Measurements from ENCODE around the gene CDH4. TPM values are rescaled to one million over a fixed set of nuclear protein-coding genes. Genes with fewer than 3 reads are reported as not detected.

Gene CDH4
- total RNA-seq, 6 donors from 2014 or later = 0.20 to 1.0 (median 0.40) TPM; not detected in 1

DNA sequence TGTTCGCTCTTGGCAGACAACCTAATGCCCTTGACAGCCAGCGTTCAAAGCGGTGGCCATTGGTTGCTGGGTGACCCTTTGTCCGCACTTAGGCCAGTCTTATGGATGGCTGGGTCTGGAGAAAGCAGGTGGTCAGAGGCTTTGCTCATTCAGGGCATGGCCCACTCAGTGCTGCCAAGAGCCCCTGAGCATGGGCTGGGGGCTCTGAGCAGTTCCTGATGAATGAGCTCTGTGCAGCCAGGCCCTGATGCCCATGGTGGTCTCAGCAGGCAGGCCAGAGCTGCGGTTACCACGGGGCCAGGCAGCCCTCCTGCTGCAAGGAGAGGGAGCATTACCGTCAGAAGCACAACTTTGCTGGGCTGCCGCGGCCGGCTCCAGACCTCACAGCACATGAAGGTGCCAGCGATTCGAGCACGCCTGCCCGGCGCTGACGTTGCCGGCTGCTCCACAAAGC lies 36.3 kb downstream of the CDH4 start:
- no peak overlapping the region for H3K27ac ChIP-seq
- no peaks in the 10 kb centered on the region for H3K27me3 ChIP-seq
- H3K9me3 ChIP-seq = no peaks in the 10 kb centered on the region
- ATAC-seq (ENCODE audit: low FRiP score in 2 of 2) = no peak
- TF ChIP-seq POLR2A (IDR thresholded peaks at IDR 0.05) (no peak), POLR2AphosphoS5 (IDR thresholded peaks at IDR 0.05) (no peak)
- no peaks in the 10 kb centered on the region for H3K4me1 ChIP-seq
- WGBS, 2 donors = 85 to 98% methylated on average over 14 of the region's 17 CpGs
- no peak overlapping the region for H3K4me3 ChIP-seq
- no peaks in the 10 kb centered on the region for H3K36me3 ChIP-seq
- peak in 1 of 2 donors; percentile 70 for DNase-seq

DNA sequence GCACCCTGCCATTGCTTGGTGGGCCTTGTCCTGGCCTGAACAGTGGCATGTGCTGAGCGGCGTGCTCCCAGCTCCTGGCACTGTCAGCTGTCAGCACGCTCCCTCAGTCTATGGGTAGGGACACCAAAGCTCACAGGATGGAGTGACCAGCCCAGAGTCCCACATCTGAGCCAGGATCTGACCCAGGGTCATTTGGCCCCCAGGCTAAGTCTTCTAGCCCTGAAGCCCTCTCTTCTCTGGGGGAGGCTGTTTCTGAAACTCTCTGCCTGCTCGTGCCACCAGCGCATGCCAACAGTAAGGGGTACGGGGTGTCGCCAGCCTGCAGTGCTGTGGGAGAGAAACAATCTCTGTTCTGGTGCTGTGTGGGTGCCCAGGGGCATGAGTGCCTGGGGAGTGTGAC lies 37.1 kb downstream of the CDH4 start:
- no peaks in the 10 kb centered on the region for H3K9me3 ChIP-seq
- no peaks in the 10 kb centered on the region for H3K4me1 ChIP-seq
- 92 to 94% methylated on average over 3 to 7 of the region's 7 CpGs for WGBS, 2 donors
- H3K4me3 ChIP-seq = no peak overlapping the region
- no peaks in the 10 kb centered on the region for H3K36me3 ChIP-seq
- TF ChIP-seq EP300 (IDR thresholded peaks at IDR 0.05) = no peak
- TF ChIP-seq POLR2AphosphoS5 (IDR thresholded peaks at IDR 0.05) = no peak
- DNase-seq = no peak
- no peak for ATAC-seq (ENCODE audit: low FRiP score in 2 of 2)
- H3K27me3 ChIP-seq = no peaks in the 10 kb centered on the region
- no peak overlapping the region for H3K27ac ChIP-seq

GRCh38 chr20:61290721-61291120 lies 38.7 kb downstream of the CDH4 start:
- WGBS, 2 donors = 61 to 69% methylated on average over 4 of the region's 4 CpGs
- Histone ChIP-seq H3K4me1 (no peaks in the 10 kb centered on the region), H3K4me3 (no peak overlapping the region), H3K36me3 (no peaks in the 10 kb centered on the region), H3K27me3 (no peaks in the 10 kb centered on the region), H3K9me3 (no peaks in the 10 kb centered on the region), H3K27ac (no peak overlapping the region)
- TF ChIP-seq, protein P1, sequence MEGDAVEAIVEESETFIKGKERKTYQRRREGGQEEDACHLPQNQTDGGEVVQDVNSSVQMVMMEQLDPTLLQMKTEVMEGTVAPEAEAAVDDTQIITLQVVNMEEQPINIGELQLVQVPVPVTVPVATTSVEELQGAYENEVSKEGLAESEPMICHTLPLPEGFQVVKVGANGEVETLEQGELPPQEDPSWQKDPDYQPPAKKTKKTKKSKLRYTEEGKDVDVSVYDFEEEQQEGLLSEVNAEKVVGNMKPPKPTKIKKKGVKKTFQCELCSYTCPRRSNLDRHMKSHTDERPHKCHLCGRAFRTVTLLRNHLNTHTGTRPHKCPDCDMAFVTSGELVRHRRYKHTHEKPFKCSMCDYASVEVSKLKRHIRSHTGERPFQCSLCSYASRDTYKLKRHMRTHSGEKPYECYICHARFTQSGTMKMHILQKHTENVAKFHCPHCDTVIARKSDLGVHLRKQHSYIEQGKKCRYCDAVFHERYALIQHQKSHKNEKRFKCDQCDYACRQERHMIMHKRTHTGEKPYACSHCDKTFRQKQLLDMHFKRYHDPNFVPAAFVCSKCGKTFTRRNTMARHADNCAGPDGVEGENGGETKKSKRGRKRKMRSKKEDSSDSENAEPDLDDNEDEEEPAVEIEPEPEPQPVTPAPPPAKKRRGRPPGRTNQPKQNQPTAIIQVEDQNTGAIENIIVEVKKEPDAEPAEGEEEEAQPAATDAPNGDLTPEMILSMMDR (IDR thresholded peaks at IDR 0.05) = no peak
- TF ChIP-seq EP300 (IDR thresholded peaks at IDR 0.05) = no peak
- no peak for TF ChIP-seq POLR2A (IDR thresholded peaks at IDR 0.05)
- TF ChIP-seq POLR2AphosphoS5 (IDR thresholded peaks at IDR 0.05) = no peak
- ATAC-seq (ENCODE audit: low FRiP score in 2 of 2) (no peak), DNase-seq (no peak)

- TF ChIP-seq POLR2A (IDR thresholded peaks at IDR 0.05) = no peak
- TF ChIP-seq, protein P1 (IDR thresholded peaks at IDR 0.05) = no peak
- no peak for TF ChIP-seq POLR2AphosphoS5 (IDR thresholded peaks at IDR 0.05)
- no peak overlapping the region for H3K27ac ChIP-seq
- H3K9me3 ChIP-seq = no peaks in the 10 kb centered on the region
- WGBS, 2 donors = 89 to 91% methylated on average over 17 of the region's 17 CpGs
- H3K36me3 ChIP-seq = no peaks in the 10 kb centered on the region
- no peaks in the 10 kb centered on the region for H3K4me1 ChIP-seq
- peak in 1 of 2 donors; percentile 36 for DNase-seq
- H3K4me3 ChIP-seq = no peak overlapping the region
- ATAC-seq (ENCODE audit: low FRiP score in 2 of 2) = no peak
- no peaks in the 10 kb centered on the region for H3K27me3 ChIP-seq
Measured at GRCh38 chr20:61291166-61291829, 39.2 kb downstream of the CDH4 start.

- no peak overlapping the region for H3K27ac ChIP-seq
- TF ChIP-seq, protein P1 (IDR thresholded peaks at IDR 0.05) = no peak
- TF ChIP-seq POLR2A (IDR thresholded peaks at IDR 0.05) (no peak), EP300 (IDR thresholded peaks at IDR 0.05) (no peak), POLR2AphosphoS5 (IDR thresholded peaks at IDR 0.05) (no peak)
- ATAC-seq (ENCODE audit: low FRiP score in 2 of 2) = no peak
- H3K4me1 ChIP-seq = no peaks in the 10 kb centered on the region
- no peak overlapping the region for H3K4me3 ChIP-seq
- 87 to 93% methylated on average over 5 to 11 of the region's 11 CpGs for WGBS, 2 donors
- H3K36me3 ChIP-seq = no peaks in the 10 kb centered on the region
- DNase-seq = peak in 1 of 2 donors; percentile 46
- no peaks in the 10 kb centered on the region for H3K27me3 ChIP-seq
- no peaks in the 10 kb centered on the region for H3K9me3 ChIP-seq
Measured at GRCh38 chr20:61292391-61292790, 40.3 kb downstream of the CDH4 start.

Measured in upper lobe of left lung (tissue), 6 donors.